SJSA1 (cell line): ENCODE data around the gene MS4A3. TPM values are rescaled to one million over a fixed set of nuclear protein-coding genes. Genes with fewer than 3 reads are reported as not detected.
"Not testable (repeated sequence)": the region's sequence is repeated elsewhere in the genome, so short reads cannot be mapped to it uniquely, and the experiment has no call there.

Experiments used
- DNase-seq, 2 experiments: peaks; one replicate each; pipeline ENCODE4 v3.0.0-alpha.2; 2015 to 2020; ENCODE audit warnings: low spot score in 2 of 2, low read depth in 1 of 2
- H3K27ac ChIP-seq: fragments of 250-450 bp; sonication (Bioruptor Pico); 2 replicates; pipeline ENCODE4 v1.5.1; 2020; ENCODE audit warnings: mild to moderate bottlenecking, moderate library complexity
- H3K27me3 ChIP-seq: fragments of 250-450 bp; sonication (Bioruptor Pico); replicated peaks from 2 replicates; pipeline ENCODE4 v1.5.1; 2020; ENCODE audit warnings: mild to moderate bottlenecking, moderate library complexity
- H3K36me3 ChIP-seq: fragments of 250-450 bp; sonication (Bioruptor Pico); 2 replicates; pipeline ENCODE4 v1.5.1; 2020; ENCODE audit warnings: mild to moderate bottlenecking
- H3K4me1 ChIP-seq: fragments of 250-450 bp; sonication (Bioruptor Pico); replicated peaks from 2 replicates; pipeline ENCODE4 v1.6.1; 2021; ENCODE audit warnings: mild to moderate bottlenecking
- H3K4me3 ChIP-seq: fragments of 250-450 bp; sonication (Bioruptor Pico); 2 replicates; pipeline ENCODE4 v1.5.1; 2020; ENCODE audit warnings: mild to moderate bottlenecking
- H3K9me3 ChIP-seq: fragments of 250-450 bp; sonication (Bioruptor Pico); replicated peaks from 2 replicates; pipeline ENCODE4 v1.5.1; 2020; ENCODE audit warnings: mild to moderate bottlenecking
- total RNA-seq: library from RNA; depleted of rRNA; stranded (reverse); fragments of >200 nt; shearing (Covaris generic); gene quantifications from 2 replicates; pipeline ENCODE4 v1.2.3, GENCODE V29; 2014; rRNA removed

MS4A3 gene
- total RNA-seq, 1 experiment from 2014 or later = not detected

GRCh38 chr11:60108631-60109030 is 52.2 kb downstream of the MS4A3 start:
- not testable (repeated sequence) for H3K27me3 ChIP-seq, DNase-seq, H3K4me1 ChIP-seq, H3K4me3 ChIP-seq, H3K9me3 ChIP-seq, H3K27ac ChIP-seq, H3K36me3 ChIP-seq

- no peaks in the 10 kb centered on the region for H3K36me3 ChIP-seq
Measured at GRCh38 chr11:60111793-60112192, 55.3 kb downstream of the MS4A3 start.

GRCh38 chr11:60116996-60117790 is 60.7 kb downstream of the MS4A3 start:
- Histone ChIP-seq H3K36me3 (no peaks in the 10 kb centered on the region), H3K4me3 (no peak overlapping the region), H3K9me3 (no peaks in the 10 kb centered on the region), H3K4me1 (no peaks in the 10 kb centered on the region), H3K27ac (no peak overlapping the region), H3K27me3 (no peaks in the 10 kb centered on the region)
- DNase-seq = no peak

More at GRCh38 chr11:60111793-60112192, 55.3 kb downstream of the MS4A3 start:
- no peaks in the 10 kb centered on the region for H3K9me3 ChIP-seq
- DNase-seq = no peak
- no peaks in the 10 kb centered on the region for H3K27me3 ChIP-seq
- no peak overlapping the region for H3K4me3 ChIP-seq
- H3K27ac ChIP-seq = no peak overlapping the region
- no peaks in the 10 kb centered on the region for H3K4me1 ChIP-seq

GRCh38 chr11:60118338-60118737 is 61.9 kb downstream of the MS4A3 start:
- H3K36me3 ChIP-seq = no peaks in the 10 kb centered on the region
- H3K27ac ChIP-seq = no peak overlapping the region
- no peak for DNase-seq
- H3K27me3 ChIP-seq = no peaks in the 10 kb centered on the region
- no peaks in the 10 kb centered on the region for H3K9me3 ChIP-seq
- no peak overlapping the region for H3K4me3 ChIP-seq
- no peaks in the 10 kb centered on the region for H3K4me1 ChIP-seq

GRCh38 chr11:60119710-60120109 is 63.2 kb downstream of the MS4A3 start:
- no peaks in the 10 kb centered on the region for H3K4me1 ChIP-seq
- H3K27ac ChIP-seq = no peak overlapping the region
- H3K9me3 ChIP-seq = no peaks in the 10 kb centered on the region
- no peak for DNase-seq
- no peak overlapping the region for H3K4me3 ChIP-seq
- H3K36me3 ChIP-seq = no peaks in the 10 kb centered on the region
- no peaks in the 10 kb centered on the region for H3K27me3 ChIP-seq

Other genes with a start within 250 kb of the MS4A3 start
- 93.0 and 117 TPM in 2 replicates for gene MRPL16, start 245.9 kb upstream of the MS4A3 start, total RNA-seq
- gene CBLIF, start 211.2 kb upstream of the MS4A3 start, total RNA-seq = not detected in 2 replicates
- not detected in 2 replicates for gene TCN1, start 190.2 kb upstream of the MS4A3 start, total RNA-seq
- not detected in 2 replicates for gene OOSP3, start 177.9 kb upstream of the MS4A3 start, total RNA-seq
- not detected in 2 replicates for gene OOSP1, start 118.2 kb upstream of the MS4A3 start, total RNA-seq
- gene OOSP4A, start 92.6 kb upstream of the MS4A3 start, total RNA-seq = not detected in 2 replicates
- gene OOSP4B, start 39.5 kb upstream of the MS4A3 start, total RNA-seq = not detected in 2 replicates
- not detected in 2 replicates for gene OOSP2, start 16.3 kb upstream of the MS4A3 start, total RNA-seq
- not detected in 2 replicates for gene MS4A2, start 32.0 kb downstream of the MS4A3 start, total RNA-seq
- not detected in 2 replicates for gene MS4A6A, start 126.4 kb downstream of the MS4A3 start, total RNA-seq
- not detected in 2 replicates for gene MS4A4E, start 186.5 kb downstream of the MS4A3 start, total RNA-seq
- gene MS4A4A, start 224.0 kb downstream of the MS4A3 start, total RNA-seq = 0.18 TPM in 1 of 2 replicates, not detected in the other